GM12878 (cell line): ENCODE measurements around the gene PRR18. TPM values are rescaled to one million over a fixed set of nuclear protein-coding genes. Genes with fewer than 3 reads are reported as not detected.

Source experiments
- ATAC-seq: fragments of 200-7000 bp; cut with Tn5 transposase; 3 replicates; pipeline ENCODE4 v1.9.1; 2020; ENCODE audit warnings: mild to moderate bottlenecking, moderate library complexity
- BruUV-seq: library from RNA; stranded (reverse); fragments of 400-500 nt; replicated peaks from 2 replicates; lab custom pipeline; 2021; lab: Mats Ljungman, UMichigan
- CTCF ChIA-PET: fragments of 300-600 bp; sonication (Branson Sonifier 250); formaldehyde crosslinking; extraction: SDS; loops from one replicate; lab custom pipeline; 2021; ENCODE audit warnings: inconsistent platforms; lab: Yijun Ruan, JAX
- POLR2A ChIA-PET: fragments of 350-600 bp; formaldehyde crosslinking; extraction: SDS; loops from one replicate; lab custom pipeline; 2021; ENCODE audit warnings: inconsistent platforms; lab: Charles Lee
- RAD21 ChIA-PET: fragments of 300-600 bp; sonication (Branson Sonifier 250); formaldehyde crosslinking; loops from one replicate; lab custom pipeline; 2023; ENCODE audit warnings: antibody characterized with exemption; ENCODE audit not compliant: unreplicated experiment; lab: Charles Lee
- SMC1A ChIA-PET: fragments of 300-600 bp; sonication (Branson Sonifier 250); formaldehyde crosslinking; loops from one replicate; lab custom pipeline; 2023; ENCODE audit not compliant: unreplicated experiment, uncharacterized antibody; lab: Charles Lee
- DNase-seq: peaks from one replicate; pipeline ENCODE4 v3.0.0-alpha.2; 2011; ENCODE audit warnings: low read depth, low spot score
- FAIRE-seq: peaks from 3 replicates; lab custom pipeline; 2011; peaks lifted over from hg19 to GRCh38; lab: Jason Lieb, UNC
- H2AFZ ChIP-seq: 2 replicates; pipeline ENCODE4 v1.6.0; 2011; ENCODE audit warnings: low read depth, low read length, control low read depth; ENCODE audit not compliant: control insufficient read depth
- H3K27ac ChIP-seq: 2 replicates; pipeline ENCODE4 v1.5.1; 2011; ENCODE audit warnings: control low read depth; ENCODE audit not compliant: control insufficient read depth, insufficient read depth
- H3K27me3 ChIP-seq, 2 experiments: replicated peaks in 1 of 2; 2 replicates each; pipeline versions ENCODE4 v1.6.0 to v1.6.1; 2011; ENCODE audit warnings: low read length in 1 of 2; ENCODE audit not compliant: control insufficient read depth in 2 of 2, insufficient read depth in 2 of 2
- H3K36me3 ChIP-seq, 2 experiments: 2 replicates each; pipeline ENCODE4 v1.5.1; 2011; ENCODE audit warnings: low read length in 1 of 2; ENCODE audit not compliant: control insufficient read depth in 2 of 2, insufficient read depth in 2 of 2
- H3K4me1 ChIP-seq: 2 replicates; pipeline ENCODE4 v1.6.1; 2011; ENCODE audit warnings: mild to moderate bottlenecking, low read length, moderate library complexity, mixed read lengths; ENCODE audit not compliant: control insufficient read depth, insufficient read depth
- H3K4me2 ChIP-seq: 2 replicates; pipeline ENCODE4 v1.6.0; 2011; ENCODE audit warnings: control low read depth; ENCODE audit not compliant: control insufficient read depth, insufficient read depth
- H3K4me3 ChIP-seq: fragments of 200-600 bp; sonication (generic); 2 replicates; pipeline ENCODE4 v1.5.1; 2016
- H3K79me2 ChIP-seq: 2 replicates; pipeline ENCODE4 v1.6.0; 2011; ENCODE audit warnings: low read length; ENCODE audit not compliant: control insufficient read depth, insufficient read depth
- H3K9ac ChIP-seq: 2 replicates; pipeline ENCODE4 v1.8.0; 2011; ENCODE audit warnings: low read length, control low read depth, mixed read lengths; ENCODE audit not compliant: control insufficient read depth, insufficient read depth
- H3K9me3 ChIP-seq: replicated peaks from 3 replicates; pipeline ENCODE4 v1.5.1; 2011; ENCODE audit warnings: mild to moderate bottlenecking, low read length; ENCODE audit not compliant: control insufficient read depth, insufficient read depth
- H4K20me1 ChIP-seq: 2 replicates; pipeline ENCODE4 v1.6.0; 2011; ENCODE audit not compliant: control insufficient read depth, insufficient read depth
- CTCF ChIP-seq, 3 experiments: IDR thresholded peaks in 2 of 3; conservative IDR thresholded peaks in 1 of 3; 2 replicates each; pipeline ENCODE4 v1.5.1; 2011; ENCODE audit warnings: low read depth in 3 of 3, low read length in 3 of 3, mild to moderate bottlenecking in 3 of 3, control low read depth in 2 of 3, moderate library complexity in 2 of 3, inconsistent platforms in 1 of 3, mixed read lengths in 1 of 3; ENCODE audit not compliant: control insufficient read depth in 2 of 3, insufficient read depth in 1 of 3; ENCODE audit errors: extremely low read depth in 1 of 3
- KDM1A ChIP-seq: fragments of 200-600 bp; sonication (generic); IDR thresholded peaks from 2 replicates; pipeline ENCODE4 v1.6.1; 2016; ENCODE audit warnings: borderline replicate concordance
- PKNOX1 ChIP-seq: fragments of 450-650 bp; IDR thresholded peaks from 2 replicates; pipeline ENCODE4 v1.6.1; 2016; ENCODE audit warnings: mild to moderate bottlenecking
- POU2F2 ChIP-seq: IDR thresholded peaks from 3 replicates; pipeline ENCODE4 v1.6.1; 2011; ENCODE audit warnings: low read depth, mild to moderate bottlenecking, low read length, borderline replicate concordance
- RUNX3 ChIP-seq: IDR thresholded peaks from 2 replicates; pipeline ENCODE4 v1.6.1; 2012; ENCODE audit warnings: low read length, inconsistent platforms
- SMC3 ChIP-seq: IDR thresholded peaks from 2 replicates; pipeline ENCODE4 v1.6.1; 2011; ENCODE audit warnings: low read length, improper control_type of control experiment, borderline replicate concordance
- WGBS: methylation state at CpG from one replicate; pipeline ENCODE4 v1.1.6; 2016; ENCODE audit warnings: low lambda C conversion rate; ENCODE audit not compliant: insufficient replicate concordance, insufficient coverage; ENCODE audit errors: missing lambda C conversion rate; 5-methylcytosine and 5-hydroxymethylcytosine counted together
- in situ Hi-C: fragments of 300-500 bp; cut with MboI; formaldehyde crosslinking; loops from 9 replicates; pipeline ENCODE4 v1.14.3; 2018; ENCODE audit warnings: mixed read lengths
- intact Hi-C: fragments of 100-400 bp; cut with micrococcal nuclease; formaldehyde crosslinking; loops from one replicate; pipeline ENCODE4 v1.14.2; 2022; ENCODE audit not compliant: unreplicated experiment
- polyA plus RNA-seq, 11 experiments: library from polyadenylated mRNA; depleted of rRNA in 4 of 11; unstranded in 6 of 11; stranded (reverse) in 5 of 11; fragments of >200 nt; fragmentation: Nextera tagmentation in 4 of 11; fragmentation: Illumina TruSeq in 1 of 11; extraction: Ambion mirVana in 4 of 11; extraction: Trizol in 1 of 11; gene quantifications; 1 replicate in 1 of 11; 2 replicates in 10 of 11; pipeline versions ENCODE4 v1.2.1 to v1.2.3, GENCODE V29; 2011 to 2016; ENCODE audit warnings: inconsistent platforms in 2 of 11, missing spikeins in 2 of 11, low read depth in 1 of 11
- total RNA-seq, 4 experiments: library from RNA; depleted of rRNA in 3 of 4; stranded (reverse); fragments of >200 nt in 3 of 4; fragmentation: Illumina TruSeq in 1 of 4; extraction: Trizol in 1 of 4; gene quantifications; 2 replicates each; pipeline versions ENCODE4 v1.2.1 to v1.2.3, GENCODE V29; 2013 to 2021

PRR18 gene
- total and polyA plus RNA-seq, 10 of the 15 experiments (the other 5 are each of a cell fraction or from before 2014, with no cell fraction given): 0.13 to 8.2 (median 1.6) TPM

- TF ChIP-seq CTCF (IDR thresholded peaks at IDR 0.05 in 2 of 3, conservative IDR thresholded peaks at IDR 0.05 in 1 of 3; ENCODE audit: control insufficient read depth in 2 of 3, extremely low read depth in 1 of 3, insufficient read depth in 1 of 3, low read depth in 3 of 3, low read length in 3 of 3): peak; percentile 90 to 91 (median 91)
- TF ChIP-seq RUNX3: peak; percentile 25; the same call in 1 of the 2 replicates
- peak; percentile 95 for TF ChIP-seq SMC3
- TF ChIP-seq POU2F2: 0 out of 3 replicates have a peak, but pooled peaks have one; percentile 23
- TF ChIP-seq, all 136 proteins: peak for 10
These were observed 5.3 kb upstream of the PRR18 start (continued) for GRCh38 chr6:166313255-166314070.

- SMC1A ChIA-PET: interaction anchor here (0.9 to 2.8 kb wide), 23 partner anchors 8 to 99 kb away, joined by 3 to 79 read pairs (median 10); partner anchors contain the start of gene SFT2D1
- H3K4me1 ChIP-seq: no peaks in the 10 kb centered on the region
- CTCF ChIA-PET: interaction anchor here (0.9 to 11.5 kb wide), 30 partner anchors 9 to 176 kb away, joined by 3 to 317 read pairs (median 7); partner anchors contain the start of gene SFT2D1
- H3K79me2 ChIP-seq: peaks cover 3% of the 10 kb centered on the region; the same call in 1 of the 2 replicates
- H2AFZ ChIP-seq: no peak overlapping the region
- no TSS peak for BruUV-seq
- no peaks in the 10 kb centered on the region for H3K9me3 ChIP-seq
- intact Hi-C loops: loop anchor here (1.0 kb wide), 3 partner anchors 37 to 87 kb away; partner anchors contain the start of gene MPC1
- H3K4me3 ChIP-seq: no peak overlapping the region
- DNase-seq (no peak), ATAC-seq (no peak), FAIRE-seq (no peak)
- no peak for TF ChIP-seq KDM1A
- no peak for TF ChIP-seq PKNOX1
- H3K27ac ChIP-seq: no peak overlapping the region
- H3K9ac ChIP-seq: no peak overlapping the region
- RAD21 ChIA-PET: interaction anchor here (0.6 to 6.7 kb wide), 19 partner anchors 14 to 92 kb away, joined by 3 to 165 read pairs (median 7); partner anchors contain the start of gene SFT2D1
- no peaks in the 10 kb centered on the region for H4K20me1 ChIP-seq
- 100% methylated on average over 1 of the region's 1 CpG for WGBS
- no peaks in the 10 kb centered on the region for H3K36me3 ChIP-seq
- H3K4me2 ChIP-seq: no peak overlapping the region
- in situ Hi-C loops: loop anchor here (5.0 kb wide), 1 partner anchor 36 kb away; no protein-coding TSS in a partner anchor
- no peaks in the 10 kb centered on the region; a peak in 1 of 4 replicates for H3K27me3 ChIP-seq
- POLR2A ChIA-PET: interaction anchor here (0.9 to 1.7 kb wide), 2 partner anchors 13 to 68 kb away, joined by 7 to 13 read pairs; no protein-coding TSS in a partner anchor
These were observed 4.6 kb upstream of the PRR18 start for GRCh38 chr6:166312832-166313231.
